GM23338 (cell line): ENCODE results near the gene NCAPH2. TPM values are rescaled to one million over a fixed set of nuclear protein-coding genes. Genes with fewer than 3 reads are reported as not detected.

Experiments used
- ATAC-seq: fragments of 200-7000 bp; cut with Tn5 transposase; 3 replicates; pipeline ENCODE4 v1.9.1; 2020
- DNase-seq: peaks from one replicate; pipeline ENCODE4 v3.0.0-alpha.2; 2015; ENCODE audit warnings: low spot score
- H2AFZ ChIP-seq: fragments of 200-600 bp; sonication (generic); 2 replicates; pipeline ENCODE4 v1.8.0; 2016; ENCODE audit warnings: antibody characterized with exemption, mild to moderate bottlenecking, moderate library complexity
- H3F3A ChIP-seq: fragments of 200-600 bp; sonication (generic); replicated peaks from 2 replicates; pipeline ENCODE4 v1.8.0; 2017; ENCODE audit warnings: antibody characterized with exemption, mixed run types, low read depth
- H3K27ac ChIP-seq: fragments of 200-600 bp; sonication (generic); 2 replicates; pipeline ENCODE4 v1.6.1; 2016; ENCODE audit warnings: low read depth
- H3K27me3 ChIP-seq: fragments of 200-600 bp; sonication (generic); 2 replicates; pipeline ENCODE4 v1.8.0; 2016; ENCODE audit warnings: mild to moderate bottlenecking, mixed run types, moderate library complexity; ENCODE audit not compliant: insufficient read depth
- H3K36me3 ChIP-seq: fragments of 200-600 bp; sonication (generic); 2 replicates; pipeline ENCODE4 v1.8.0; 2016; ENCODE audit warnings: mild to moderate bottlenecking; ENCODE audit not compliant: insufficient read depth
- H3K4me1 ChIP-seq: fragments of 200-600 bp; sonication (generic); 2 replicates; pipeline ENCODE4 v1.8.0; 2016; ENCODE audit warnings: mild to moderate bottlenecking, moderate library complexity; ENCODE audit not compliant: insufficient read depth
- H3K4me2 ChIP-seq: fragments of 200-600 bp; sonication (generic); 2 replicates; pipeline ENCODE4 v1.7.1; 2017; ENCODE audit warnings: mixed run types
- H3K4me3 ChIP-seq: fragments of 200-600 bp; sonication (generic); 2 replicates; pipeline ENCODE4 v1.6.1; 2016; ENCODE audit warnings: mixed run types
- H3K79me2 ChIP-seq: fragments of 200-600 bp; sonication (generic); replicated peaks from 2 replicates; pipeline ENCODE4 v1.8.0; 2017; ENCODE audit warnings: mild to moderate bottlenecking; ENCODE audit not compliant: insufficient read depth
- H3K9me2 ChIP-seq: fragments of 200-600 bp; sonication (generic); 2 replicates; pipeline ENCODE4 v1.8.0; 2017; ENCODE audit not compliant: insufficient read depth
- H4K20me1 ChIP-seq: fragments of 200-600 bp; sonication (generic); replicated peaks from 2 replicates; pipeline ENCODE4 v1.8.0; 2017; ENCODE audit warnings: mild to moderate bottlenecking; ENCODE audit not compliant: insufficient read depth
- H3K27ac Mint-ChIP-seq: 2 replicates; pipeline ENCODE4 v1.8.0; 2020; ENCODE audit warnings: inconsistent platforms, mild to moderate bottlenecking, moderate library complexity, mixed read lengths
- H3K27me3 Mint-ChIP-seq: 3 replicates; pipeline ENCODE4 v1.8.0; 2022; ENCODE audit warnings: low read depth, mild to moderate bottlenecking, moderate library complexity, mixed read lengths, inconsistent platforms; ENCODE audit not compliant: insufficient read depth, poor library complexity
- H3K36me3 Mint-ChIP-seq: 3 replicates; pipeline ENCODE4 v1.8.0; 2021; ENCODE audit warnings: low read depth, mild to moderate bottlenecking, inconsistent platforms, moderate library complexity, mixed read lengths
- H3K4me1 Mint-ChIP-seq: 3 replicates; pipeline ENCODE4 v1.8.0; 2020; ENCODE audit warnings: mild to moderate bottlenecking, inconsistent platforms, mixed read lengths
- H3K4me3 Mint-ChIP-seq: 3 replicates; pipeline ENCODE4 v1.8.0; 2021; ENCODE audit warnings: moderate library complexity, mild to moderate bottlenecking, inconsistent platforms, mixed read lengths
- H3K9me3 Mint-ChIP-seq: 3 replicates; pipeline ENCODE4 v1.8.0; 2020; ENCODE audit warnings: moderate library complexity, mild to moderate bottlenecking, inconsistent platforms, mixed read lengths
- CREB1 ChIP-seq: fragments of 250-450 bp; sonication (Bioruptor Pico); IDR thresholded peaks from 2 replicates; pipeline ENCODE4 v1.5.0; 2020; ENCODE audit warnings: low read depth, mild to moderate bottlenecking, moderate library complexity
- EZH2 ChIP-seq: fragments of 200-600 bp; sonication (generic); IDR thresholded peaks from one replicate; pipeline ENCODE4 v1.8.0; 2017; ENCODE audit warnings: antibody characterized with exemption, mild to moderate bottlenecking, low read depth; ENCODE audit not compliant: unreplicated experiment
- EZH2phosphoT487 ChIP-seq: fragments of 200-600 bp; sonication (generic); IDR thresholded peaks from one replicate; pipeline ENCODE4 v1.8.1; 2018; ENCODE audit warnings: antibody characterized with exemption; ENCODE audit not compliant: unreplicated experiment
- JUNB ChIP-seq: IDR thresholded peaks from one replicate; pipeline ENCODE4 v1.6.1; 2016; ENCODE audit warnings: antibody characterized with exemption; ENCODE audit not compliant: unreplicated experiment
- NANOG ChIP-seq: IDR thresholded peaks from 2 replicates; pipeline ENCODE4 v1.6.1; 2016; ENCODE audit warnings: antibody characterized with exemption, borderline replicate concordance
- POLR2AphosphoS5 ChIP-seq: IDR thresholded peaks from 2 replicates; pipeline ENCODE4 v1.6.1; 2016; ENCODE audit warnings: antibody characterized with exemption, low read depth
- STAT1 ChIP-seq: IDR thresholded peaks from one replicate; pipeline ENCODE4 v1.6.1; 2016; ENCODE audit warnings: antibody characterized with exemption; ENCODE audit not compliant: unreplicated experiment
- ZNF114 ChIP-seq: fragments of 250-450 bp; sonication (Bioruptor Pico); IDR thresholded peaks from 2 replicates; pipeline ENCODE4 v1.5.0; 2020; ENCODE audit warnings: mild to moderate bottlenecking, moderate library complexity
- ZNF331 ChIP-seq: fragments of 250-450 bp; sonication (Bioruptor Pico); IDR thresholded peaks from 2 replicates; pipeline ENCODE4 v1.5.0; 2020; ENCODE audit warnings: low read depth, mild to moderate bottlenecking, moderate library complexity
- polyA plus RNA-seq: library from polyadenylated mRNA; unstranded; fragments of >200 nt; fragmentation: Nextera tagmentation; extraction: Ambion mirVana; gene quantifications from 2 replicates; pipeline ENCODE4 v1.2.1, GENCODE V29; 2016
- total RNA-seq: library from RNA; depleted of rRNA; stranded (reverse); fragments of >200 nt; shearing (Covaris generic); gene quantifications from 2 replicates; pipeline ENCODE4 v1.2.3, GENCODE V29; 2014
- TF ChIP-seq, protein P1 (sequence below): IDR thresholded peaks from one replicate; pipeline ENCODE4 v1.6.1; 2018; ENCODE audit warnings: antibody characterized with exemption; ENCODE audit not compliant: unreplicated experiment
- TF ChIP-seq, protein P2 (sequence below): fragments of 250-450 bp; sonication (Bioruptor Pico); IDR thresholded peaks from 2 replicates; pipeline ENCODE4 v1.5.0; 2020; ENCODE audit warnings: mild to moderate bottlenecking, moderate library complexity
- TF ChIP-seq, protein P3 (sequence below), 2 experiments: fragments of 200-600 bp in 1 of 2; sonication (generic) in 1 of 2; conservative IDR thresholded peaks; 2 replicates each; pipeline versions ENCODE4 v1.5.1 to v1.6.1; 2016 to 2017; ENCODE audit warnings: antibody characterized with exemption in 2 of 2, low read depth in 2 of 2, mild to moderate bottlenecking in 2 of 2, moderate library complexity in 1 of 2
- TF ChIP-seq, protein P4 (sequence below): IDR thresholded peaks from 2 replicates; pipeline ENCODE4 v1.6.1; 2016; ENCODE audit warnings: antibody characterized with exemption

The NCAPH2 gene
- total and polyA plus RNA-seq, 2 experiments from 2014 or later: 52.2 to 76.1 TPM

DNA sequence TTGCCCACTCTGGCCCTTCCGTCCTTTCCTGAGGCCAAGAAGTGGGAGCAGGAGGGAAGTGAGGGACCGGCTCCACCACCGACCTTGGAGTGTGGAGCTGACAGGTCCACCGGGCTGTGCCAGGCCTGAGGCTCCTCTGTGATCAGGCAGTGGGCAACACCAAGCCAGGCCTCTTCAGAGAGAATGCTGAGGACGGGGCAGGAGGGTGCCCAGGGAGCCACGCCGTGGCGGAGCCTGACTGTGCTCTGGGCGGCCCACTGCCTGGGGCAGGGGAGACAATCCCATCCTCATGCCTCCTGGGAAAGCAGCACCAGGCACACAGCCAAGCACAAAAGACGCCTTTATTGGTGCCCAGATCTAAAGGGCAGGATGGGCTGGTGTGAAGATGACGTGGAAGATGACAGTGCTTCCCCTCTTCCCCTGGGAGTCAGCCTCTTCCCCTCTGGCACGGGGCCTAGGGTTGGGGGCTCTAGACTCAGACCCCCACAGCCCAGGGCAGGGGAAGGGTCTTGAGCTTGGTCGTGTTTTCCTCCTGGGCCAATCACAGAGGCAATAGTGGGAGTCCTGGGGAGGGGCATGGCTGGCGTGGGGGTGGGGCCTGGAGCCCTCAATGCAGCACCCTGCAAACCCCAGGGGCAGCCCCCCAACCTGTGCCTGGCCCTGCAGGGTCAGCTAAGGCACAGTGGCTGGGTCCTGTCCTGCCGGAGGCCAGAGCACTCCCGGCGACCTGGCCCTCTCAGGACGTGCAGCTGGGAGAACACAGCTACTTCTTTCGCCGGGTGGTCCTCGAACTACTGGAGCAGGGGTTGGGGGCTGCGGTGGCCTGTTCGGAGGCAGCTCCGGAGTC lies 5.2 kb upstream of the NCAPH2 start:
- Histone ChIP-seq H2AFZ (no peak overlapping the region), H3K4me2 (no peak overlapping the region), H4K20me1 (no peaks in the 10 kb centered on the region), H3K4me1 (no peaks in the 10 kb centered on the region), H3K27me3 (no peaks in the 10 kb centered on the region), H3K9me2 (no peaks in the 10 kb centered on the region), H3K79me2 (no peaks in the 10 kb centered on the region), H3K27ac (no peak overlapping the region), H3F3A (peaks cover 5% of the 10 kb centered on the region; the same call in 1 of the 2 replicates), H3K4me3 (no peak overlapping the region), H3K36me3 (no peaks in the 10 kb centered on the region)
- H3K36me3 Mint-ChIP-seq: no peaks in the 10 kb centered on the region; the same call in 2 of the 3 replicates
- TF ChIP-seq, protein P1, sequence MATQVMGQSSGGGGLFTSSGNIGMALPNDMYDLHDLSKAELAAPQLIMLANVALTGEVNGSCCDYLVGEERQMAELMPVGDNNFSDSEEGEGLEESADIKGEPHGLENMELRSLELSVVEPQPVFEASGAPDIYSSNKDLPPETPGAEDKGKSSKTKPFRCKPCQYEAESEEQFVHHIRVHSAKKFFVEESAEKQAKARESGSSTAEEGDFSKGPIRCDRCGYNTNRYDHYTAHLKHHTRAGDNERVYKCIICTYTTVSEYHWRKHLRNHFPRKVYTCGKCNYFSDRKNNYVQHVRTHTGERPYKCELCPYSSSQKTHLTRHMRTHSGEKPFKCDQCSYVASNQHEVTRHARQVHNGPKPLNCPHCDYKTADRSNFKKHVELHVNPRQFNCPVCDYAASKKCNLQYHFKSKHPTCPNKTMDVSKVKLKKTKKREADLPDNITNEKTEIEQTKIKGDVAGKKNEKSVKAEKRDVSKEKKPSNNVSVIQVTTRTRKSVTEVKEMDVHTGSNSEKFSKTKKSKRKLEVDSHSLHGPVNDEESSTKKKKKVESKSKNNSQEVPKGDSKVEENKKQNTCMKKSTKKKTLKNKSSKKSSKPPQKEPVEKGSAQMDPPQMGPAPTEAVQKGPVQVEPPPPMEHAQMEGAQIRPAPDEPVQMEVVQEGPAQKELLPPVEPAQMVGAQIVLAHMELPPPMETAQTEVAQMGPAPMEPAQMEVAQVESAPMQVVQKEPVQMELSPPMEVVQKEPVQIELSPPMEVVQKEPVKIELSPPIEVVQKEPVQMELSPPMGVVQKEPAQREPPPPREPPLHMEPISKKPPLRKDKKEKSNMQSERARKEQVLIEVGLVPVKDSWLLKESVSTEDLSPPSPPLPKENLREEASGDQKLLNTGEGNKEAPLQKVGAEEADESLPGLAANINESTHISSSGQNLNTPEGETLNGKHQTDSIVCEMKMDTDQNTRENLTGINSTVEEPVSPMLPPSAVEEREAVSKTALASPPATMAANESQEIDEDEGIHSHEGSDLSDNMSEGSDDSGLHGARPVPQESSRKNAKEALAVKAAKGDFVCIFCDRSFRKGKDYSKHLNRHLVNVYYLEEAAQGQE: no peak
- TF ChIP-seq POLR2AphosphoS5 (no peak), EZH2phosphoT487 (no peak), ZNF331 (CRISPR knock-in tag) (no peak), CREB1 (no peak), ZNF114 (no peak), STAT1 (no peak), EZH2 (no peak), NANOG (no peak), JUNB (no peak)
- TF ChIP-seq, protein P2, sequence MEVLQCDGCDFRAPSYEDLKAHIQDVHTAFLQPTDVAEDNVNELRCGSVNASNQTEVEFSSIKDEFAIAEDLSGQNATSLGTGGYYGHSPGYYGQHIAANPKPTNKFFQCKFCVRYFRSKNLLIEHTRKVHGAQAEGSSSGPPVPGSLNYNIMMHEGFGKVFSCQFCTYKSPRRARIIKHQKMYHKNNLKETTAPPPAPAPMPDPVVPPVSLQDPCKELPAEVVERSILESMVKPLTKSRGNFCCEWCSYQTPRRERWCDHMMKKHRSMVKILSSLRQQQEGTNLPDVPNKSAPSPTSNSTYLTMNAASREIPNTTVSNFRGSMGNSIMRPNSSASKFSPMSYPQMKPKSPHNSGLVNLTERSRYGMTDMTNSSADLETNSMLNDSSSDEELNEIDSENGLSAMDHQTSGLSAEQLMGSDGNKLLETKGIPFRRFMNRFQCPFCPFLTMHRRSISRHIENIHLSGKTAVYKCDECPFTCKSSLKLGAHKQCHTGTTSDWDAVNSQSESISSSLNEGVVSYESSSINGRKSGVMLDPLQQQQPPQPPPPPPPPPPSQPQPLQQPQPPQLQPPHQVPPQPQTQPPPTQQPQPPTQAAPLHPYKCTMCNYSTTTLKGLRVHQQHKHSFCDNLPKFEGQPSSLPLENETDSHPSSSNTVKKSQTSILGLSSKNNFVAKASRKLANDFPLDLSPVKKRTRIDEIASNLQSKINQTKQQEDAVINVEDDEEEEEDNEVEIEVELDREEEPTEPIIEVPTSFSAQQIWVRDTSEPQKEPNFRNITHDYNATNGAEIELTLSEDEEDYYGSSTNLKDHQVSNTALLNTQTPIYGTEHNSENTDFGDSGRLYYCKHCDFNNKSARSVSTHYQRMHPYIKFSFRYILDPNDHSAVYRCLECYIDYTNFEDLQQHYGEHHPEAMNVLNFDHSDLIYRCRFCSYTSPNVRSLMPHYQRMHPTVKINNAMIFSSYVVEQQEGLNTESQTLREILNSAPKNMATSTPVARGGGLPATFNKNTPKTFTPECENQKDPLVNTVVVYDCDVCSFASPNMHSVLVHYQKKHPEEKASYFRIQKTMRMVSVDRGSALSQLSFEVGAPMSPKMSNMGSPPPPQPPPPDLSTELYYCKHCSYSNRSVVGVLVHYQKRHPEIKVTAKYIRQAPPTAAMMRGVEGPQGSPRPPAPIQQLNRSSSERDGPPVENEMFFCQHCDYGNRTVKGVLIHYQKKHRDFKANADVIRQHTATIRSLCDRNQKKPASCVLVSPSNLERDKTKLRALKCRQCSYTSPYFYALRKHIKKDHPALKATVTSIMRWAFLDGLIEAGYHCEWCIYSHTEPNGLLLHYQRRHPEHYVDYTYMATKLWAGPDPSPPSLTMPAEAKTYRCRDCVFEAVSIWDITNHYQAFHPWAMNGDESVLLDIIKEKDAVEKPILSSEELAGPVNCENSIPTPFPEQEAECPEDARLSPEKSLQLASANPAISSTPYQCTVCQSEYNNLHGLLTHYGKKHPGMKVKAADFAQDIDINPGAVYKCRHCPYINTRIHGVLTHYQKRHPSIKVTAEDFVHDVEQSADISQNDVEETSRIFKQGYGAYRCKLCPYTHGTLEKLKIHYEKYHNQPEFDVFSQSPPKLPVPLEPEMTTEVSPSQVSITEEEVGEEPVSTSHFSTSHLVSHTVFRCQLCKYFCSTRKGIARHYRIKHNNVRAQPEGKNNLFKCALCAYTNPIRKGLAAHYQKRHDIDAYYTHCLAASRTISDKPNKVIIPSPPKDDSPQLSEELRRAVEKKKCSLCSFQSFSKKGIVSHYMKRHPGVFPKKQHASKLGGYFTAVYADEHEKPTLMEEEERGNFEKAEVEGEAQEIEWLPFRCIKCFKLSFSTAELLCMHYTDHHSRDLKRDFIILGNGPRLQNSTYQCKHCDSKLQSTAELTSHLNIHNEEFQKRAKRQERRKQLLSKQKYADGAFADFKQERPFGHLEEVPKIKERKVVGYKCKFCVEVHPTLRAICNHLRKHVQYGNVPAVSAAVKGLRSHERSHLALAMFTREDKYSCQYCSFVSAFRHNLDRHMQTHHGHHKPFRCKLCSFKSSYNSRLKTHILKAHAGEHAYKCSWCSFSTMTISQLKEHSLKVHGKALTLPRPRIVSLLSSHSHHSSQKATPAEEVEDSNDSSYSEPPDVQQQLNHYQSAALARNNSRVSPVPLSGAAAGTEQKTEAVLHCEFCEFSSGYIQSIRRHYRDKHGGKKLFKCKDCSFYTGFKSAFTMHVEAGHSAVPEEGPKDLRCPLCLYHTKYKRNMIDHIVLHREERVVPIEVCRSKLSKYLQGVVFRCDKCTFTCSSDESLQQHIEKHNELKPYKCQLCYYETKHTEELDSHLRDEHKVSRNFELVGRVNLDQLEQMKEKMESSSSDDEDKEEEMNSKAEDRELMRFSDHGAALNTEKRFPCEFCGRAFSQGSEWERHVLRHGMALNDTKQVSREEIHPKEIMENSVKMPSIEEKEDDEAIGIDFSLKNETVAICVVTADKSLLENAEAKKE (CRISPR knock-in tag): no peak
- TF ChIP-seq, protein P3, sequence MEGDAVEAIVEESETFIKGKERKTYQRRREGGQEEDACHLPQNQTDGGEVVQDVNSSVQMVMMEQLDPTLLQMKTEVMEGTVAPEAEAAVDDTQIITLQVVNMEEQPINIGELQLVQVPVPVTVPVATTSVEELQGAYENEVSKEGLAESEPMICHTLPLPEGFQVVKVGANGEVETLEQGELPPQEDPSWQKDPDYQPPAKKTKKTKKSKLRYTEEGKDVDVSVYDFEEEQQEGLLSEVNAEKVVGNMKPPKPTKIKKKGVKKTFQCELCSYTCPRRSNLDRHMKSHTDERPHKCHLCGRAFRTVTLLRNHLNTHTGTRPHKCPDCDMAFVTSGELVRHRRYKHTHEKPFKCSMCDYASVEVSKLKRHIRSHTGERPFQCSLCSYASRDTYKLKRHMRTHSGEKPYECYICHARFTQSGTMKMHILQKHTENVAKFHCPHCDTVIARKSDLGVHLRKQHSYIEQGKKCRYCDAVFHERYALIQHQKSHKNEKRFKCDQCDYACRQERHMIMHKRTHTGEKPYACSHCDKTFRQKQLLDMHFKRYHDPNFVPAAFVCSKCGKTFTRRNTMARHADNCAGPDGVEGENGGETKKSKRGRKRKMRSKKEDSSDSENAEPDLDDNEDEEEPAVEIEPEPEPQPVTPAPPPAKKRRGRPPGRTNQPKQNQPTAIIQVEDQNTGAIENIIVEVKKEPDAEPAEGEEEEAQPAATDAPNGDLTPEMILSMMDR (conservative IDR thresholded peaks at IDR 0.05; ENCODE audit: low read depth in 2 of 2): no peak
- TF ChIP-seq, protein P4, sequence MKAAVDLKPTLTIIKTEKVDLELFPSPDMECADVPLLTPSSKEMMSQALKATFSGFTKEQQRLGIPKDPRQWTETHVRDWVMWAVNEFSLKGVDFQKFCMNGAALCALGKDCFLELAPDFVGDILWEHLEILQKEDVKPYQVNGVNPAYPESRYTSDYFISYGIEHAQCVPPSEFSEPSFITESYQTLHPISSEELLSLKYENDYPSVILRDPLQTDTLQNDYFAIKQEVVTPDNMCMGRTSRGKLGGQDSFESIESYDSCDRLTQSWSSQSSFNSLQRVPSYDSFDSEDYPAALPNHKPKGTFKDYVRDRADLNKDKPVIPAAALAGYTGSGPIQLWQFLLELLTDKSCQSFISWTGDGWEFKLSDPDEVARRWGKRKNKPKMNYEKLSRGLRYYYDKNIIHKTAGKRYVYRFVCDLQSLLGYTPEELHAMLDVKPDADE: no peak
- peaks cover 14% of the 10 kb centered on the region for H3K27me3 Mint-ChIP-seq
- no peak overlapping the region for H3K4me3 Mint-ChIP-seq
- H3K4me1 Mint-ChIP-seq: peaks cover 3% of the 10 kb centered on the region; the same call in 2 of the 3 replicates
- H3K27ac Mint-ChIP-seq: no peak overlapping the region
- ATAC-seq: no peak
- DNase-seq: no peak
- H3K9me3 Mint-ChIP-seq: no peaks in the 10 kb centered on the region
